T47D (cell line): ENCODE data around the gene FEM1B.

Source experiments
- DNase-seq, 2 experiments: peaks; one replicate each; pipeline versions ENCODE4 v3.0.0 to v3.0.0-alpha.2; 2011 to 2012; ENCODE audit warnings: low read depth in 1 of 2, low spot score in 1 of 2
- JUND ChIP-seq: IDR thresholded peaks from 2 replicates; pipeline ENCODE4 v1.6.1; 2012; ENCODE audit warnings: low read depth
- in situ Hi-C: cut with HindIII; loops from 2 replicates; pipeline ENCODE4 v1.10.0; 2016; ENCODE audit warnings: low sequenced_read_pairs, low pct_unique_long_range_greater_than_20kb

FEM1B gene

GRCh38 chr15:68344600-68344999, 67.1 kb downstream of the FEM1B start:
- DNase-seq = no peak
- in situ Hi-C loops = no loop called here
- TF ChIP-seq JUND = no peak
